ENCODE results near the gene KLHL14. TPM values are rescaled to one million over a fixed set of nuclear protein-coding genes. Genes with fewer than 3 reads are reported as not detected.

KLHL14 gene
- total RNA-seq, 2 donors from 2014 or later = 1.3 TPM; not detected in 1

GRCh38 chr18:32761231-32761630 lies 11.6 kb downstream of the KLHL14 start:
- H3K36me3 ChIP-seq = no peaks in the 10 kb centered on the region
- no peaks in the 10 kb centered on the region for H3K9me3 ChIP-seq
- no peaks in the 10 kb centered on the region for H3K27me3 ChIP-seq (replicated peaks; ENCODE audit: insufficient read depth)
- DNase-seq (ENCODE audit: low spot score) = no peak
- no peak for TF ChIP-seq CTCF (IDR thresholded peaks at IDR 0.05)
- no peak for ATAC-seq (ENCODE audit: insufficient number of reproducible peaks, low FRiP score, low read depth)
- no peak overlapping the region for H3K4me3 ChIP-seq
- no peak overlapping the region for H3K27ac ChIP-seq
- no peaks in the 10 kb centered on the region for H3K4me1 ChIP-seq (ENCODE audit: control insufficient read depth in 1 of 2, low read depth in 2 of 2)

- no peak for TF ChIP-seq CTCF (IDR thresholded peaks at IDR 0.05)
- H3K9me3 ChIP-seq = no peaks in the 10 kb centered on the region
- H3K27me3 ChIP-seq (replicated peaks; ENCODE audit: insufficient read depth) = no peaks in the 10 kb centered on the region
- no peak overlapping the region for H3K27ac ChIP-seq
- ATAC-seq (ENCODE audit: insufficient number of reproducible peaks, low FRiP score, low read depth) = no peak
- no peaks in the 10 kb centered on the region for H3K4me1 ChIP-seq (ENCODE audit: control insufficient read depth in 1 of 2, low read depth in 2 of 2)
- no peak for DNase-seq (ENCODE audit: low spot score)
- H3K36me3 ChIP-seq = no peaks in the 10 kb centered on the region
- H3K4me3 ChIP-seq = no peak overlapping the region
Observed at GRCh38 chr18:32760391-32760790, 12.4 kb downstream of the KLHL14 start.

- DNase-seq (ENCODE audit: low spot score) (no peak), ATAC-seq (ENCODE audit: insufficient number of reproducible peaks, low FRiP score, low read depth) (no peak)
- Histone ChIP-seq H3K4me3 (no peak overlapping the region), H3K36me3 (no peaks in the 10 kb centered on the region), H3K4me1 (ENCODE audit: control insufficient read depth in 1 of 2, low read depth in 2 of 2) (no peaks in the 10 kb centered on the region), H3K27me3 (replicated peaks; ENCODE audit: insufficient read depth) (no peaks in the 10 kb centered on the region), H3K9me3 (no peaks in the 10 kb centered on the region), H3K27ac (no peak overlapping the region)
- TF ChIP-seq CTCF (IDR thresholded peaks at IDR 0.05) = no peak
Observed at GRCh38 chr18:32759611-32760167, 13.1 kb downstream of the KLHL14 start.

- TF ChIP-seq CTCF (IDR thresholded peaks at IDR 0.05) = no peak
- ATAC-seq (ENCODE audit: insufficient number of reproducible peaks, low FRiP score, low read depth) (no peak), DNase-seq (ENCODE audit: low spot score) (no peak)
- H3K9me3 ChIP-seq = no peaks in the 10 kb centered on the region
- H3K27ac ChIP-seq = no peak overlapping the region
- no peaks in the 10 kb centered on the region for H3K4me1 ChIP-seq (ENCODE audit: control insufficient read depth in 1 of 2, low read depth in 2 of 2)
- H3K4me3 ChIP-seq = no peak overlapping the region
- H3K36me3 ChIP-seq = no peaks in the 10 kb centered on the region
- no peaks in the 10 kb centered on the region for H3K27me3 ChIP-seq (replicated peaks; ENCODE audit: insufficient read depth)
Observed at GRCh38 chr18:32754508-32755263, 18.1 kb downstream of the KLHL14 start.

GRCh38 chr18:32753656-32754260 lies 19.1 kb downstream of the KLHL14 start:
- DNase-seq (ENCODE audit: low spot score) (no peak), ATAC-seq (ENCODE audit: insufficient number of reproducible peaks, low FRiP score, low read depth) (no peak)
- H3K4me1 ChIP-seq (ENCODE audit: control insufficient read depth in 1 of 2, low read depth in 2 of 2) = no peaks in the 10 kb centered on the region
- no peaks in the 10 kb centered on the region for H3K9me3 ChIP-seq
- no peaks in the 10 kb centered on the region for H3K36me3 ChIP-seq
- H3K4me3 ChIP-seq = no peak overlapping the region
- TF ChIP-seq CTCF (IDR thresholded peaks at IDR 0.05) = no peak
- H3K27ac ChIP-seq = no peak overlapping the region
- H3K27me3 ChIP-seq (replicated peaks; ENCODE audit: insufficient read depth) = no peaks in the 10 kb centered on the region

Measured in thoracic aorta (tissue), 2 donors.